GM19043 (cell line): ENCODE measurements around the gene CD96.
"Not testable (repeated sequence)": the region's sequence is repeated elsewhere in the genome, so short reads cannot be mapped to it uniquely, and the experiment has no call there.

Experiments
- ATAC-seq: cut with Tn5 transposase; IDR thresholded peaks from one replicate; pipeline ENCODE4 v1.9.1; 2021; ENCODE audit warnings: low read depth; ENCODE audit not compliant: unreplicated experiment

Gene CD96

DNA sequence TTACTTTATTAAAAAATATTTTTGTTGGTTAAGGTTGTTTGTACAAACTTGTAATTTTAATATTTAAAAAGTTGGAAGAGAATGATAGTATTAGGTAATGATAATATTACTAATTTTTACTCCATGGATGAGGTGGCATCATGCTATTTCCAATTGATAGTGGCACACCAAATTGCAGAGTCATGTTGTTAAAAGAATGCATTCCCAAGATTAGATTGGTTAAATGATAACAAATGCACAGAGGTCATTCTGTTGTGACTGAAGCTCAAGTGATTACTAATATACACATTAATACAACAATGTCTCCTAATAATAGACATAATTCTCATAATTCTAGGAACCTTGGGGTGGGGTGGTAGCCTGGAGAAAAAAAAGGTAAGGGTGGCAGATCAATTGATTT is 126.3 kb downstream of the CD96 start:
- no peak for ATAC-seq

- ATAC-seq, result no peak
Observed at GRCh38 chr3:111668888-111669488, 127.0 kb downstream of the CD96 start.

GRCh38 chr3:111669926-111670630 is 128.1 kb downstream of the CD96 start:
- no peak for ATAC-seq

GRCh38 chr3:111672461-111672860 is 130.5 kb downstream of the CD96 start:
- not testable (repeated sequence) for ATAC-seq

- no peak for ATAC-seq
Observed at GRCh38 chr3:111675846-111676210, 133.8 kb downstream of the CD96 start.

GRCh38 chr3:111676211-111677006 is 134.4 kb downstream of the CD96 start:
- ATAC-seq, result no peak

GRCh38 chr3:111677007-111677392 is 135.0 kb downstream of the CD96 start:
- no peak for ATAC-seq

GRCh38 chr3:111681661-111682426 is 139.8 kb downstream of the CD96 start:
- no peak for ATAC-seq

GRCh38 chr3:111684640-111685039 is 142.6 kb downstream of the CD96 start:
- ATAC-seq, result no peak

GRCh38 chr3:111688190-111688800 is 146.3 kb downstream of the CD96 start:
- no peak for ATAC-seq

GRCh38 chr3:111690242-111690641 is 148.2 kb downstream of the CD96 start:
- ATAC-seq, result peak; percentile 88

DNA sequence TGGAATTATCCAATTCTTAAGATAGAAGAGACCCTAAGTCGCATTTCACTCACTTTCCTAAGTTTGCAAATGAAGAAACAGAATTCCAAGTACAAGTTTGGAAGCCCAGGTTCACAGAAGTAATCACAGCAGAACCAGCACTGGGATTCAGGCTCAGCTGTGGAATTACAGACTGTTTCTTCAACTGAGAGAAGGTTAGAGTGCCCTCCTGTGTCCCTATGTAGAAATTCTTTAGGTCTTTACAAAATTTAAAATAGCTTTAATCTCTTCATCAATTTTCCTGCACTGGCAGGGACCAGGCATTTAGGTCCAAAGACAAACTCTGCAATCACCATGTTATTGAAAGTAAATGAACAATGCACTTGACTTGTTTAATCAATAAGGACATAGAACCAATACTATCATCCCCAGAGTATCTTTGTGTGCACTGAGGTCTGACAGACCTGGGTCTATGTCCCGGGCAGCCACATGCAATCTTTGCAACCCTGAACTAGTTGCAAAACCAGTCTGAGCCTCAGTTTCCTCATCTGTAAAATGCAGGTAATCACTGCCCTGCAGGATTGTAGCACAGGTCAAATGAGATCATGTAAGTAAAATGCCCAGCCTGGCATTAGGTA is 149.4 kb downstream of the CD96 start:
- no peak for ATAC-seq

GRCh38 chr3:111692593-111693552 is 150.9 kb downstream of the CD96 start:
- ATAC-seq, result peak; percentile 30

- no peak for ATAC-seq
Observed at GRCh38 chr3:111694471-111694870, 152.5 kb downstream of the CD96 start.

GRCh38 chr3:111695636-111696117 is 153.7 kb downstream of the CD96 start:
- ATAC-seq, result no peak

DNA sequence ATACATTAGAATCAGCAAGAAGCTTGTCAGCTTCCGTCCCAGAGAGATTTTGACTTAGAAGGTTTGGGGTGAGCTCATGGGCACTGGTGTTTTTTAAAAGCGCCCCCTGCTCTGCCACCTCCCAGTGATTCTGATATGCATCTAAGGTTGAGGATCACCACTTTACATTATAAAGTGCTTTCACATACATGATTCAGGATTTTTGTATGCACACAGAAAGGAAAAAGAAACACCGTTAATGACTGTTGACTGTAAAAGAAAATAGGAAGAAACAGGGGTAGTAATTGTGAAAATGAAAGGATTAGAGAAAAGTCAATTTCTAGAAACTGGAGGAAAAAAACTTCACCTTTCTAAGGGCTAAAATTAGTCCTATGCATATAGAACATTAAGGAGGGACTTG is 158.1 kb downstream of the CD96 start:
- ATAC-seq, result peak; percentile 53

GRCh38 chr3:111701292-111701906 is 159.4 kb downstream of the CD96 start:
- ATAC-seq, result no peak
